IPS-20b (cell line): ENCODE measurements around the gene SH3PXD2A.
"Not testable (repeated sequence)": the region's sequence is repeated elsewhere in the genome, so short reads cannot be mapped to it uniquely, and the experiment has no call there.

Experiments
- H3K27ac ChIP-seq: one replicate; pipeline ENCODE4 v1.5.1; 2013; ENCODE audit warnings: low read length
- H3K27me3 ChIP-seq: 2 replicates; pipeline ENCODE4 v1.6.1; 2013; ENCODE audit warnings: mild to moderate bottlenecking, low read length, inconsistent platforms; ENCODE audit not compliant: insufficient read depth
- H3K36me3 ChIP-seq: 2 replicates; pipeline ENCODE4 v1.6.1; 2013; ENCODE audit warnings: low read depth, mild to moderate bottlenecking, inconsistent platforms, low read length, moderate library complexity; ENCODE audit not compliant: insufficient read depth
- H3K4me1 ChIP-seq: 2 replicates; pipeline ENCODE4 v1.6.1; 2013; ENCODE audit warnings: mild to moderate bottlenecking, control low read depth, inconsistent platforms, low read length, moderate library complexity; ENCODE audit not compliant: insufficient read depth
- H3K4me3 ChIP-seq: 2 replicates; pipeline ENCODE4 v1.5.1; 2013; ENCODE audit warnings: mild to moderate bottlenecking, low read length, inconsistent platforms
- H3K9ac ChIP-seq: 2 replicates; pipeline ENCODE4 v1.6.1; 2013; ENCODE audit warnings: low read depth, mild to moderate bottlenecking, inconsistent platforms, low read length, moderate library complexity
- H3K9me3 ChIP-seq: 2 replicates; pipeline ENCODE4 v1.6.1; 2013; ENCODE audit warnings: mild to moderate bottlenecking, low read depth, low read length, inconsistent platforms; ENCODE audit not compliant: insufficient read depth

Gene SH3PXD2A

GRCh38 chr10:103780242-103781149 is 74.9 kb downstream of the SH3PXD2A start:
- no peak overlapping the region for H3K4me3 ChIP-seq
- H3K4me1 ChIP-seq: no peaks in the 10 kb centered on the region
- H3K36me3 ChIP-seq: no peaks in the 10 kb centered on the region
- no peak overlapping the region for H3K27ac ChIP-seq
- H3K9ac ChIP-seq: no peak overlapping the region
- no peaks in the 10 kb centered on the region for H3K9me3 ChIP-seq
- H3K27me3 ChIP-seq: no peaks in the 10 kb centered on the region

- no peaks in the 10 kb centered on the region for H3K36me3 ChIP-seq
- H3K4me3 ChIP-seq: no peak overlapping the region
- H3K9ac ChIP-seq: no peak overlapping the region
- H3K9me3 ChIP-seq: no peaks in the 10 kb centered on the region
- H3K4me1 ChIP-seq: no peaks in the 10 kb centered on the region
- H3K27ac ChIP-seq: no peak overlapping the region
- no peaks in the 10 kb centered on the region for H3K27me3 ChIP-seq
Measured at GRCh38 chr10:103778358-103779139, 76.8 kb downstream of the SH3PXD2A start.

- Histone ChIP-seq H3K9me3 (no peaks in the 10 kb centered on the region), H3K4me1 (no peaks in the 10 kb centered on the region), H3K27ac (no peak overlapping the region), H3K9ac (no peak overlapping the region), H3K36me3 (no peaks in the 10 kb centered on the region), H3K4me3 (no peak overlapping the region), H3K27me3 (no peaks in the 10 kb centered on the region)
Measured at GRCh38 chr10:103776878-103777591, 78.3 kb downstream of the SH3PXD2A start.

DNA sequence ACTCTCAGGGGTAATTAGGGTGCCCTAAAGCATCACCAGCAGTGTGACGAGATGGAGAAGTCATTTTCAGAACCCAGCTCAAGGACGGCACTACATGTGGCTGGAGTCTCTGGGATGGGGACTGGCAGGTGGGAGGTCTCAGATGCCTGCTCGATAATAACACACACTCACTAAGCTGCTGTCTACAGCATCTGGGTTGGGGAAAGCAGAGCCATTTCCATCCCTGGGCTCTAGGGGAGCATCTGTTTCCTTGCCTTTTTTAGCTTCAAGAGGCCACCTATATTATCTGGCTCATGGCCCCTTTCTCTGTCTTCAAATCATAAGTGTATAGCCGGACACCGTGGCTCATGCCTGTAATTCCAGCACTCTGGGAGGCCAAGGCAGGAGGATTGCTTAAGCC is 79.6 kb downstream of the SH3PXD2A start:
- H3K27ac ChIP-seq: no peak overlapping the region
- H3K9ac ChIP-seq: no peak overlapping the region
- no peaks in the 10 kb centered on the region for H3K36me3 ChIP-seq
- H3K4me1 ChIP-seq: no peaks in the 10 kb centered on the region
- no peaks in the 10 kb centered on the region for H3K27me3 ChIP-seq
- H3K4me3 ChIP-seq: no peak overlapping the region
- no peaks in the 10 kb centered on the region for H3K9me3 ChIP-seq

- not testable (repeated sequence) for H3K4me1 ChIP-seq
Measured at GRCh38 chr10:103772846-103773245, 82.5 kb downstream of the SH3PXD2A start.

DNA sequence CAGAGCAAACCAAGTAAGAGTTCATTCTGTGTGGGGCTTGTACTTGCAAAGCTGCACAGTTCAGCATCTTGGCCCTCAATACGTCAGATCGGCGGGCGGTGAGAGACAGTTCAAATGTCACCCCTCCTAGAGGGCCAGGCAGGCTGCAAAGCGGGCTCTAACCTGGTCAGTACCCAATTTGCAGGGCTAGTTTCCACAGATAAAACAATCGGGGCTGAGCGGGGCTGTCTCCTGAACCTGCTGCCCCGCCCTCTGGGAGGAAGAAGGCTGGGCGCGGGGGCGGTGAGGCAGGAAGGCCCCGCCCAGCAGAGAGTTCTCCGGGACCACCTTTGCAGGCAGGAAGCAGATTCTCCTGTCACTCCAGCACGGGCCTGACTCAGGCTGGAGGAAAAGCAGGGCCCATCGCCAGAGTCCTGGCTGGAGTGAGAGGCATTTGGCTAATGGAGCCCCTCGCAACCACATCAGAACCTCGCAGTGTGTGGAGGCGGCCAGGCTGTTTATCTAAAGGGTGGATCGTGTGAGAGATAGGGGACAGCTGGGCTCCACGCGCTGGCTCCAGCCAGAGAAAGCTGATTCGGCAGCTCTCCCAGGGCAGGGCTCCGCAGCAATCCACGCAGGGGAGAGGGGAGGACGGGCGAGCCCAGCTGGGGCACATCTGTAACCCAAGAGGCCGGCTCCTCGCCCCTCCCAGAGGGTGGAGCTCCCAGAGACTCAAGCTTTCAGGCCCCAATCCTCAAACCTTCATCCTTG is 83.1 kb downstream of the SH3PXD2A start:
- peak overlapping the region; percentile 81; the same call in 1 of the 2 replicates for H3K9ac ChIP-seq
- peaks cover 7% of the 10 kb centered on the region; the same call in 1 of the 2 replicates for H3K4me1 ChIP-seq
- no peaks in the 10 kb centered on the region for H3K36me3 ChIP-seq
- H3K9me3 ChIP-seq: no peaks in the 10 kb centered on the region
- peak overlapping the region; percentile 4 for H3K27ac ChIP-seq
- H3K27me3 ChIP-seq: no peaks in the 10 kb centered on the region
- peak overlapping the region; percentile 78 for H3K4me3 ChIP-seq

More at GRCh38 chr10:103772846-103773245, 82.5 kb downstream of the SH3PXD2A start:
- H3K36me3 ChIP-seq, H3K27ac ChIP-seq, H3K9me3 ChIP-seq, H3K27me3 ChIP-seq: not testable (repeated sequence)
- peak overlapping the region; percentile 81; the same call in 1 of the 2 replicates for H3K9ac ChIP-seq
- peak overlapping the region; percentile 78; the same call in 1 of the 2 replicates for H3K4me3 ChIP-seq

GRCh38 chr10:103770139-103770538 is 85.2 kb downstream of the SH3PXD2A start:
- peaks cover 11% of the 10 kb centered on the region; the same call in 1 of the 2 replicates for H3K4me1 ChIP-seq
- no peak overlapping the region for H3K4me3 ChIP-seq

DNA sequence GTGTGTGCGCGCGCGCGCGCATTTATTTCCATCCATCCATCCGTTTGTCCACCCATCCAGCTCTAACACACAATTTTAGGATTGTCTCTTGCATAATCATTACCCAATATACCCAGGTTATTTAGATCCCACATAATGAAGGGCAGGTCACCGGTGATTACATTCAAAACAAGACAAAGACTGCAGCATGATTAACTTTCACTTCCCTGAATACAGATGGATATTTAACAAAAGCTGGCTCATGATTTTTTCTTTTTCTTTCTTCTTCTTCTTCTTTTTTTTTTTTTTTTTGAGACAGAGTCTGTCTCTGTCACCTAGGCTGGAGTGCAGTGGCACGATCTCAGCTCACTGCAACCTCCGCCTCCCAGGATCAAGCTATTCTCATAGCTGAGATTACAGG is 86.2 kb downstream of the SH3PXD2A start:
- Histone ChIP-seq H3K27ac (no peak overlapping the region), H3K4me1 (peaks cover 11% of the 10 kb centered on the region; the same call in 1 of the 2 replicates), H3K9ac (no peak overlapping the region), H3K9me3 (no peaks in the 10 kb centered on the region), H3K36me3 (no peaks in the 10 kb centered on the region), H3K4me3 (no peak overlapping the region), H3K27me3 (no peaks in the 10 kb centered on the region)

More at GRCh38 chr10:103770139-103770538, 85.2 kb downstream of the SH3PXD2A start:
- no peak overlapping the region for H3K27ac ChIP-seq
- no peaks in the 10 kb centered on the region for H3K9me3 ChIP-seq
- H3K9ac ChIP-seq: no peak overlapping the region
- H3K36me3 ChIP-seq: no peaks in the 10 kb centered on the region
- no peaks in the 10 kb centered on the region for H3K27me3 ChIP-seq

GRCh38 chr10:103768345-103768744 is 87.0 kb downstream of the SH3PXD2A start:
- Histone ChIP-seq H3K9ac (no peak overlapping the region), H3K27ac (no peak overlapping the region)

GRCh38 chr10:103767756-103768155 is 87.6 kb downstream of the SH3PXD2A start:
- no peak overlapping the region for H3K27ac ChIP-seq
- no peak overlapping the region for H3K4me3 ChIP-seq
- no peaks in the 10 kb centered on the region for H3K9me3 ChIP-seq
- H3K36me3 ChIP-seq: no peaks in the 10 kb centered on the region
- no peaks in the 10 kb centered on the region for H3K27me3 ChIP-seq
- peaks cover 14% of the 10 kb centered on the region for H3K4me1 ChIP-seq
- H3K9ac ChIP-seq: no peak overlapping the region

More at GRCh38 chr10:103768345-103768744, 87.0 kb downstream of the SH3PXD2A start:
- Histone ChIP-seq H3K27me3 (no peaks in the 10 kb centered on the region), H3K36me3 (no peaks in the 10 kb centered on the region), H3K9me3 (no peaks in the 10 kb centered on the region), H3K4me1 (peaks cover 11% of the 10 kb centered on the region; the same call in 1 of the 2 replicates), H3K4me3 (no peak overlapping the region)
